Lower leg skin (tissue), 4 donors: ENCODE measurements around the gene JPH3. TPM values are rescaled to one million over a fixed set of nuclear protein-coding genes. Genes with fewer than 3 reads are reported as not detected.

Experiments used
- DNase-seq, 2 donors: peaks; one replicate each; pipeline ENCODE4 v3.0.0-alpha.2; 2019; ENCODE audit warnings: low spot score in 2 of 2
- H3K4me3 ChIP-seq: fragments of 200-600 bp; sonication (generic); 2 replicates; pipeline ENCODE4 v1.5.1; 2017; ENCODE audit warnings: mild to moderate bottlenecking, low read depth; ENCODE audit not compliant: poor library complexity, severe bottlenecking
- CTCF ChIP-seq, 3 donors: fragments of 450-650 bp; IDR thresholded peaks; one replicate each; pipeline ENCODE4 v1.5.1; 2016; ENCODE audit warnings: antibody characterized with exemption in 3 of 3, mild to moderate bottlenecking in 3 of 3, moderate library complexity in 2 of 3
- POLR2A ChIP-seq, 2 donors: fragments of 450-650 bp; IDR thresholded peaks; one replicate each; pipeline ENCODE4 v1.6.1; 2016 to 2017; ENCODE audit warnings: antibody characterized with exemption in 2 of 2, mild to moderate bottlenecking in 1 of 2, moderate library complexity in 1 of 2
- WGBS, 2 donors: methylation state at CpG; one replicate each; pipeline ENCODE4 v1.1.5; 2018; 5-methylcytosine and 5-hydroxymethylcytosine counted together
- intact Hi-C: fragments of 100-400 bp; cut with DNase I; formaldehyde crosslinking; loops from one replicate; pipeline ENCODE4 v1.15.0; 2023; ENCODE audit warnings: low total_unique reads
- total RNA-seq, 4 donors: library from RNA; depleted of rRNA; stranded (reverse); fragments of >200 nt; gene quantifications; one replicate each; pipeline ENCODE4 v1.1.0, GENCODE V29; 2016

Gene JPH3
- total RNA-seq, 4 donors from 2014 or later = not detected

GRCh38 chr16:87648236-87648635 is 45.9 kb downstream of the JPH3 start:
- DNase-seq = no peak
- intact Hi-C loops = no loop called here
- TF ChIP-seq POLR2A (IDR thresholded peaks at IDR 0.05) = no peak
- TF ChIP-seq CTCF (IDR thresholded peaks at IDR 0.05) = no peak
- WGBS, 2 donors = 9 to 50% methylated on average over 23 of the region's 23 CpGs
- H3K4me3 ChIP-seq = no peak overlapping the region

- H3K4me3 ChIP-seq = no peak overlapping the region
- DNase-seq = no peak
- intact Hi-C loops = no loop called here
- 68 to 70% methylated on average over 20 to 29 of the region's 29 CpGs for WGBS, 2 donors
- TF ChIP-seq CTCF (IDR thresholded peaks at IDR 0.05) (no peak), POLR2A (IDR thresholded peaks at IDR 0.05) (no peak)
These were observed 46.6 kb downstream of the JPH3 start for GRCh38 chr16:87648698-87649487.

GRCh38 chr16:87652386-87652785 is 50.1 kb downstream of the JPH3 start:
- intact Hi-C loops = no loop called here
- no peak for TF ChIP-seq CTCF (IDR thresholded peaks at IDR 0.05)
- no peak for TF ChIP-seq POLR2A (IDR thresholded peaks at IDR 0.05)
- 92 to 93% methylated on average over 16 to 17 of the region's 17 CpGs for WGBS, 2 donors
- DNase-seq = no peak
- no peak overlapping the region for H3K4me3 ChIP-seq

- DNase-seq = no peak
- WGBS, 2 donors = 50 to 53% methylated on average over 4 to 6 of the region's 6 CpGs
- H3K4me3 ChIP-seq = no peak overlapping the region
- TF ChIP-seq CTCF (IDR thresholded peaks at IDR 0.05) (no peak), POLR2A (IDR thresholded peaks at IDR 0.05) (no peak)
- intact Hi-C loops = no loop called here
These were observed 50.5 kb downstream of the JPH3 start for GRCh38 chr16:87652799-87653198.

- intact Hi-C loops = no loop called here
These were observed 50.9 kb downstream of the JPH3 start for GRCh38 chr16:87653234-87653633.

More at GRCh38 chr16:87653234-87653633, 50.9 kb downstream of the JPH3 start:
- no peak for DNase-seq
- 68 to 76% methylated on average over 5 of the region's 5 CpGs for WGBS, 2 donors
- no peak overlapping the region for H3K4me3 ChIP-seq
- no peak for TF ChIP-seq POLR2A (IDR thresholded peaks at IDR 0.05)
- TF ChIP-seq CTCF (IDR thresholded peaks at IDR 0.05) = no peak
